Adipocyte (in vitro differentiated cells): ENCODE measurements around the gene PIK3IP1.
"Not testable (repeated sequence)": the region's sequence is repeated elsewhere in the genome, so short reads cannot be mapped to it uniquely, and the experiment has no call there.

Experiments used
- DNase-seq: peaks from one replicate; pipeline ENCODE4 v3.0.0-alpha.2; 2015; ENCODE audit warnings: low read depth
- H3K27me3 ChIP-seq: replicated peaks from 2 replicates; pipeline ENCODE4 v1.7.0; 2013; ENCODE audit warnings: mild to moderate bottlenecking, low read length, moderate library complexity; ENCODE audit not compliant: control insufficient read depth, insufficient read depth
- H3K36me3 ChIP-seq: 2 replicates; pipeline ENCODE4 v1.7.0; 2013; ENCODE audit warnings: low read length, mild to moderate bottlenecking, moderate library complexity; ENCODE audit not compliant: control insufficient read depth, insufficient read depth, severe bottlenecking
- H3K4me1 ChIP-seq: 2 replicates; pipeline ENCODE4 v1.7.0; 2013; ENCODE audit warnings: mild to moderate bottlenecking, low read length, moderate library complexity; ENCODE audit not compliant: control insufficient read depth, insufficient read depth
- H3K4me3 ChIP-seq: 2 replicates; pipeline ENCODE4 v1.7.0; 2013; ENCODE audit warnings: mild to moderate bottlenecking, low read length, moderate library complexity
- H3K9ac ChIP-seq: 2 replicates; pipeline ENCODE4 v1.7.0; 2013; ENCODE audit warnings: mild to moderate bottlenecking, low read length, moderate library complexity
- H3K9me3 ChIP-seq: 2 replicates; pipeline ENCODE4 v1.7.0; 2013; ENCODE audit warnings: mild to moderate bottlenecking, low read length, moderate library complexity; ENCODE audit not compliant: control insufficient read depth

Gene PIK3IP1

GRCh38 chr22:31262312-31263133, 29.8 kb downstream of the PIK3IP1 start:
- Histone ChIP-seq H3K9me3 (no peaks in the 10 kb centered on the region), H3K36me3 (peaks cover 69% of the 10 kb centered on the region), H3K9ac (no peak overlapping the region), H3K4me3 (no peak overlapping the region), H3K4me1 (peaks cover 3% of the 10 kb centered on the region), H3K27me3 (no peaks in the 10 kb centered on the region)
- no peak for DNase-seq

GRCh38 chr22:31260474-31260856, 31.8 kb downstream of the PIK3IP1 start:
- Histone ChIP-seq H3K4me1 (peaks cover 3% of the 10 kb centered on the region), H3K27me3 (no peaks in the 10 kb centered on the region), H3K36me3 (peaks cover 52% of the 10 kb centered on the region), H3K9ac (no peak overlapping the region), H3K9me3 (no peaks in the 10 kb centered on the region), H3K4me3 (no peak overlapping the region)
- no peak for DNase-seq

- Histone ChIP-seq H3K36me3 (peaks cover 52% of the 10 kb centered on the region), H3K4me1 (peaks cover 3% of the 10 kb centered on the region), H3K9me3 (no peaks in the 10 kb centered on the region), H3K27me3 (no peaks in the 10 kb centered on the region), H3K4me3 (no peak overlapping the region), H3K9ac (no peak overlapping the region)
- no peak for DNase-seq
Observed at GRCh38 chr22:31259798-31260473, 32.4 kb downstream of the PIK3IP1 start.

GRCh38 chr22:31253949-31254348, 38.3 kb downstream of the PIK3IP1 start:
- peaks cover 26% of the 10 kb centered on the region for H3K4me1 ChIP-seq
- no peaks in the 10 kb centered on the region for H3K27me3 ChIP-seq
- H3K9me3 ChIP-seq, result no peaks in the 10 kb centered on the region
- H3K9ac ChIP-seq, result no peak overlapping the region
- H3K36me3 ChIP-seq, result peaks cover 9% of the 10 kb centered on the region
- no peak for DNase-seq
- no peak overlapping the region for H3K4me3 ChIP-seq

DNA sequence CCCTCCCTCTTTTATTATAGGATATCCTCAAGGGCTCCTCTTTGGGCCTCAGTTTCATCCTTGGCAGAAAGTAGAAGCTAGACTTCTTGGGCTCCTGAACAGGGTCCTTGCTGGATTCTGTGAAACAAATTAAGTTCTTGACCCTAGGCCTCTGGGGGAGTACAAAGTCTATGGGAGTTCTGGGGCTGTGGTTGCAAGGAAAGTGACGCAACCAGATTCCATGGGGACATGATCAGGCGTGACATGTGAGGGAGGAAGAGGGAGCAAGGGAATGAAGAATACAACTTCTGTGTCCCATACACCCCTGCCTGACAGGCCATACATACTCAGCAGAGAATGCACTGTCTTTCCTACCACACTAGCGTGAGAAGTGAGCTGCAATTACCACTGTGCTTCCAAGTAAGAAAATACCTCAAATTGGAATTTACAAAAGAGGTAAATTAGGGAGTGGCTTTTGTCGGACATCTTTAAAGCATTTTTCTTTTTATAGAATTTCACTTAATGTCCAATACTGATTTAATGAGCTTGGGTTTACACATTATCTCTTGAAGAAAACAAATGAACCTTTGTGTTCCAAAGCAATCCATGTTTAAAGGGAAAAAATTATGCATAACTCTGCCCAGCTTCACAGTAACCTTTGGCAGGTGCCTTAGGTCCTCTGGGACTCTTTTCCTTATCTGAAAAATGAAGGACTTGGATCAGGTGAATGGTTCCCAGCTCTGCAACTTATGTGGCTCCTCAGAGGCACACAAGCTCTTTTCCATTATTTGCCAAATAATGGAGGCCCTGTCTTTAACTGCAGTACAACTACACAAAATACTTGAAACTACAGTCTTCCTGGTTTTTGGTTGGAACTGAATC, 41.3 kb downstream of the PIK3IP1 start:
- no peaks in the 10 kb centered on the region for H3K9me3 ChIP-seq
- H3K27me3 ChIP-seq, result no peaks in the 10 kb centered on the region
- no peaks in the 10 kb centered on the region for H3K36me3 ChIP-seq
- peak; percentile 46 for DNase-seq
- peak overlapping the region; percentile 38 for H3K4me3 ChIP-seq
- peaks cover 35% of the 10 kb centered on the region for H3K4me1 ChIP-seq
- no peak overlapping the region for H3K9ac ChIP-seq

- peaks cover 42% of the 10 kb centered on the region for H3K4me1 ChIP-seq
- peak overlapping the region; percentile 90 for H3K4me3 ChIP-seq
- H3K9ac ChIP-seq, result peak overlapping the region; percentile 90
- peak; percentile 39 for DNase-seq
- no peaks in the 10 kb centered on the region for H3K27me3 ChIP-seq
- no peaks in the 10 kb centered on the region for H3K36me3 ChIP-seq
- H3K9me3 ChIP-seq, result no peaks in the 10 kb centered on the region
Observed at GRCh38 chr22:31248965-31249958, 43.0 kb downstream of the PIK3IP1 start.

GRCh38 chr22:31248138-31248745, 44.0 kb downstream of the PIK3IP1 start:
- Histone ChIP-seq H3K4me1 (peaks cover 51% of the 10 kb centered on the region), H3K9ac (peak overlapping the region; percentile 90), H3K9me3 (no peaks in the 10 kb centered on the region), H3K36me3 (no peaks in the 10 kb centered on the region), H3K27me3 (no peaks in the 10 kb centered on the region), H3K4me3 (peak overlapping the region; percentile 90)
- peak; percentile 92 for DNase-seq

DNA sequence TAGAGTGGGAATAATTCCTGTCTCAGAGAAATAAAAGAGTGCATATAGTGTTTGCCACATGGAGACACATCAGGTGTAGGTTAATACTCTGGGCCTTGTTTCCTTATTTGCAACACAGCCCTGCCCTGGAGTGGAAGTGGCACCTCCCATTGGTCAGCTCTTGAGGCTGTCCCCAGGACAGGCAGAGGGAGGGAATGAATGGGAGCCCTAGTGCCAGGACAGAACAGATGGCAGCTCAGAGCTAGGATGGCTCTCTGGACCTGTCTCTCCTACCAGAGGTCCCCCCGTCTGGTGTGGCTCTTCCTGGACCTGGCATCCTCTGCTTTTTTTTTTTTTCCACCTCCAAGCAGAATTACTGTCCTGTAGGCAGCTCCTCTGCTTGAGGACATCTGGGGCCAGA, 44.6 kb downstream of the PIK3IP1 start:
- DNase-seq, result no peak
- peaks cover 54% of the 10 kb centered on the region for H3K4me1 ChIP-seq
- peak overlapping the region; percentile 90 for H3K4me3 ChIP-seq
- no peaks in the 10 kb centered on the region for H3K9me3 ChIP-seq
- H3K36me3 ChIP-seq, result no peaks in the 10 kb centered on the region
- H3K9ac ChIP-seq, result peak overlapping the region; percentile 90
- no peaks in the 10 kb centered on the region for H3K27me3 ChIP-seq

DNA sequence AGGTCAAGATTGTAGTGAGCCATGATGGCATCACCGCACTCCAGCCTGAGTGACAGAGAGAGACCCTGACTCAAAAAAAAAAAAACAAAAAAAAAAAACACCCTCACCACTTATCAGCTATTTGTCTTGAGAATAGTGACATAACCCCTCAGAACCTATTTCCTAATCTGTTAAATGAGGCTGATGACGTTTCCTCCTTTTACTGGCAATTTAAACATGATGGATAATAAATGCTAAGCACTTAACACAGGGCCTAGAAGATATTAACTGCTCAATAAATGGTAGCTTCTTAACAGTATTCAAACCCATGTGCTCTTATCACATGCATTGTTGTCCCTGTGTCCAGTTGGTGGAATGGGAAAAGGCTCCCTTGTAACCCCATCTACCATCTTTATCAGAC, 45.6 kb downstream of the PIK3IP1 start:
- H3K36me3 ChIP-seq, result no peaks in the 10 kb centered on the region
- no peak for DNase-seq
- no peaks in the 10 kb centered on the region for H3K9me3 ChIP-seq
- no peaks in the 10 kb centered on the region for H3K27me3 ChIP-seq
- H3K9ac ChIP-seq, result no peak overlapping the region
- no peak overlapping the region for H3K4me3 ChIP-seq
- H3K4me1 ChIP-seq, result peaks cover 64% of the 10 kb centered on the region

DNA sequence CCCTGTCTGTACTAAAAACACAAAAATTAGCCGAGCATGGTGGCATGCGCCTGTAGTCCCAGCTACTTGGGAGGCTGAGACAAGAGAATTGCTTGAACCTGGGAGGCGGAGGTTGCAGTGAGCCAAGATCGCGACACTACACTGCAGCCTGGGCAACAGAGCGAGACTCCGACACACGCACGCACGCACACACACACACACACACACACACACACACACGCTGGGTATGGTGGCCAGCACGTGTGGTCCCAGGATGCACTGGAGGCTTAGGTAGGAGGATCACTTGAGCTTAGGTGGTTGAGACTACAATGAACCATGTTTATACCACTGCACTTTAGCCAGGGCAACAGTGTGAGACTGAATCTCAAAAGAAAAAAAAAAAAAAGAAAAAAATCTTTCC, 46.3 kb downstream of the PIK3IP1 start:
- not testable (repeated sequence) for H3K9me3 ChIP-seq, H3K9ac ChIP-seq, H3K36me3 ChIP-seq, H3K27me3 ChIP-seq, H3K4me3 ChIP-seq, DNase-seq
- H3K4me1 ChIP-seq, result peaks cover 64% of the 10 kb centered on the region
